GM19193 (cell line): ENCODE measurements around the gene BRICD5.

Experiments
- POLR2A ChIP-seq: IDR thresholded peaks from 4 replicates; pipeline ENCODE4 v1.6.1; 2011; ENCODE audit not compliant: insufficient read depth, insufficient read length; ENCODE audit errors: extremely low read depth

Gene BRICD5

GRCh38 chr16:2174396-2175131, 36.1 kb downstream of the BRICD5 start:
- no peak for TF ChIP-seq POLR2A

- no peak for TF ChIP-seq POLR2A
Measured at GRCh38 chr16:2173916-2174315, 36.7 kb downstream of the BRICD5 start.

- no peak for TF ChIP-seq POLR2A
Measured at GRCh38 chr16:2173366-2173765, 37.3 kb downstream of the BRICD5 start.

- TF ChIP-seq POLR2A, result no peak
Measured at GRCh38 chr16:2172688-2173335, 37.9 kb downstream of the BRICD5 start.

GRCh38 chr16:2171601-2172178, 39.0 kb downstream of the BRICD5 start:
- TF ChIP-seq POLR2A, result no peak

- TF ChIP-seq POLR2A, result no peak
Measured at GRCh38 chr16:2170587-2171435, 39.9 kb downstream of the BRICD5 start.

- TF ChIP-seq POLR2A, result no peak
Measured at GRCh38 chr16:2170080-2170479, 40.6 kb downstream of the BRICD5 start.

- TF ChIP-seq POLR2A, result no peak
Measured at GRCh38 chr16:2167068-2167638, 43.5 kb downstream of the BRICD5 start.

- TF ChIP-seq POLR2A, result no peak
Measured at GRCh38 chr16:2166263-2167067, 44.2 kb downstream of the BRICD5 start.

- TF ChIP-seq POLR2A, result no peak
Measured at GRCh38 chr16:2165861-2166260, 44.8 kb downstream of the BRICD5 start.

- TF ChIP-seq POLR2A, result no peak
Measured at GRCh38 chr16:2163211-2163881, 47.3 kb downstream of the BRICD5 start.

- no peak for TF ChIP-seq POLR2A
Measured at GRCh38 chr16:2162676-2163118, 48.0 kb downstream of the BRICD5 start.

- TF ChIP-seq POLR2A, result no peak
Measured at GRCh38 chr16:2161911-2162310, 48.8 kb downstream of the BRICD5 start.
